Measurements from ENCODE around the gene CNTN4.
A peak's percentile ranks its signal among the peaks of the same experiment; 100 is the strongest.

The CNTN4 gene

DNA sequence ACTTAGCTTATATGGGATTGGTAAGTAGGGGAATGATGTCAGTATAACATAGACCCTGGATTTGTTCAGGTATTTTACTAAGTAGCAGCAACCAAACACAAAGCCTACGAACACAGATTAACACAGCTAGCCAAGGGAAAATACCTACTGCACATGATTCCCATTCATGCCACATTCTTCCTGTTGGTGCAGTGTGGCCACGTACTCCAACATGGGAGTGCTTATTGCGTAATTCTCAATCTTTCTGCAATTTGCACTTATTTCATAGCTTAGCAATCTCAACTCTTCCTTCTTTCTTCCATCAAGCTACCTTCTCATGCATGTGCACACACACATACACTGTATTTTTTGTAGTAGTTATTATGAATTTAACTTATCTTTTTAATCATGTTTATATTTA lies 824.7 kb downstream of the CNTN4 start:
- Mint-ChIP-seq H3K4me3 (no peak overlapping the region), H3K27me3 (no peaks in the 10 kb centered on the region), H3K27ac (no peak overlapping the region), H3K4me1 (no peaks in the 10 kb centered on the region), H3K9me3 (no peaks in the 10 kb centered on the region)
- ATAC-seq = no peak
- DNase-seq = no peak

DNA sequence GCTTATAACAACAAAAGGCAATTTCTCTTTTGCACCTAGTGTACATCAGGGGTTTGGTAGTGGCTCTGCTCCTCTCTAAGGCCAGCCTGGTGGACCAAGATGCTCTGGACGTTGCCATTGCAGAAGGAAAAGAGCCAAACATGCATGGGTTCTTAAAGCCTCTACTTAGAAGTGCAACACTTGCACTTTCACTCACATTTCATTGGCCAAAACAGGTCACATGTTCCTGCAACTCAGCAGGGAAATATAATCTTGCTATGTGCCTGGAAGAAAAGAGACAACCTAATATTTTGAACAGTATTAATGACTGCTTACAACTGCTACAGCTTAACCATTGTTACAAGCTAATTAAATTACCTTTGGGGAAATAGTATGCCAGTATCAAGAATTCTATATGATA lies 828.6 kb downstream of the CNTN4 start:
- Mint-ChIP-seq H3K4me3 (no peak overlapping the region), H3K27ac (no peak overlapping the region), H3K4me1 (no peaks in the 10 kb centered on the region), H3K9me3 (no peaks in the 10 kb centered on the region), H3K27me3 (no peaks in the 10 kb centered on the region)
- DNase-seq (no peak), ATAC-seq (no peak)

DNA sequence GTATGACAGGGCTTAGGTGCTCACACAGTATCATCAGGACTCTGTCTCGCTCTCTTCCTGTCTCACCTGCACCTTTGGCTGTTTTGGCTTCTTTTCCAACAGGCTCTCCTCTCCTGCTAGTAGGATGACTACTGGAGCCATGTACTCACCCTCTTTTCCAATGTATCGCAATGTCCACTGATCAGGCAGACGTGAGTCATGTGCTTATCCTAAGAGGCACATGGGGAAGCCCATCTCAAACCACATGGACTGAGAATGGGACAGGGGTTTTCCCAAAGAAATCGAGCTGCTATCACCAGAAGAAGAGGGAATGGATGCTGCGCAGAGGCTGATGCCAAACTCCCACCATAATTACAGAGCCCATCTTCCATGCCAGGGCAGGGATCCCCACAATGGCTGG lies 830.9 kb downstream of the CNTN4 start:
- Mint-ChIP-seq H3K4me3 (no peak overlapping the region), H3K9me3 (no peaks in the 10 kb centered on the region), H3K27ac (no peak overlapping the region), H3K27me3 (no peaks in the 10 kb centered on the region), H3K4me1 (no peaks in the 10 kb centered on the region)
- ATAC-seq = no peak
- no peak for DNase-seq

GRCh38 chr3:2931265-2931664 lies 832.6 kb downstream of the CNTN4 start:
- no peaks in the 10 kb centered on the region for H3K4me1 Mint-ChIP-seq
- H3K27ac Mint-ChIP-seq = no peak overlapping the region
- H3K27me3 Mint-ChIP-seq = no peaks in the 10 kb centered on the region
- DNase-seq = no peak
- no peak for ATAC-seq
- no peaks in the 10 kb centered on the region for H3K9me3 Mint-ChIP-seq
- no peak overlapping the region for H3K4me3 Mint-ChIP-seq

DNA sequence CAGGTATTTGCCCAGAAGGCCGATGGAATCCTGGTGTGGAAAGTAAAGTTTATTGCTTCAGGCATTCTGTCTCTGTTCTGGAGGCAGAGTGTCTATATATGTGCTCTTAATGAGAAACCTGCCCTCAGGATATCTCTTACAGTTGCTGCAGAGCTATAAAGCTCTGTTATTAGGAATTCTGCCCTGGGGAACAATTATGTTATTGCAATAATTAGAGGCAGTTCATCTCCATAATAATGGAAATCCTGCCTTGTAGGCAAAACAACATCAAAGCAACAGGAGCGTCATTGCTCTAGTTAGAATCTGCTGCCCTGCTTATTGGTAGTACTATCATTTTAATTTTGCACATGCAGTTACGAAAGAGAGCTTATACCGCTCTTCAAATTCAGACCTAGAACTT lies 835.9 kb downstream of the CNTN4 start:
- Mint-ChIP-seq H3K4me3 (no peak overlapping the region), H3K27me3 (peaks cover 11% of the 10 kb centered on the region), H3K4me1 (no peaks in the 10 kb centered on the region), H3K27ac (no peak overlapping the region), H3K9me3 (no peaks in the 10 kb centered on the region)
- ATAC-seq (no peak), DNase-seq (no peak)

DNA sequence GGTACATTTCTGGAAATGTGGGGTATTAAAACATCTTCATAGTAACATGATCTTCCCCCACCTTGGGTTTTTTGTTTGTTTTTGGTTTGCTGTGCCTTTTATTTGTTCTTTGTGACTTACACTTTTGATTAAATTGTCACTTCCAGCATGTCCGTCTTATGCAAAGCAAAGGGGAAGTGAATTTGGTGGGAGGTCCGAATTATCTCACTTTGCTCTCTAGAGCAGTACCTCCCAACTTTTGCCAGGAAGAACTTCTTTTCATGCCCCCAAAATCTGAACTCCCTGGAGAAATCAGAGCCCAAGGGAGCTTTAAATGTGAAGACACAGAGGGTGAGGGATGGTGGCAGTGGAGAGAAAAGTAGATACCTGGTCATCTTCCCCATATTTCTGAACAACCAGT lies 838.4 kb downstream of the CNTN4 start:
- ATAC-seq = no peak
- no peak for DNase-seq
- Mint-ChIP-seq H3K4me1 (no peaks in the 10 kb centered on the region), H3K9me3 (no peaks in the 10 kb centered on the region), H3K27me3 (peaks cover 26% of the 10 kb centered on the region), H3K27ac (no peak overlapping the region), H3K4me3 (no peak overlapping the region)

DNA sequence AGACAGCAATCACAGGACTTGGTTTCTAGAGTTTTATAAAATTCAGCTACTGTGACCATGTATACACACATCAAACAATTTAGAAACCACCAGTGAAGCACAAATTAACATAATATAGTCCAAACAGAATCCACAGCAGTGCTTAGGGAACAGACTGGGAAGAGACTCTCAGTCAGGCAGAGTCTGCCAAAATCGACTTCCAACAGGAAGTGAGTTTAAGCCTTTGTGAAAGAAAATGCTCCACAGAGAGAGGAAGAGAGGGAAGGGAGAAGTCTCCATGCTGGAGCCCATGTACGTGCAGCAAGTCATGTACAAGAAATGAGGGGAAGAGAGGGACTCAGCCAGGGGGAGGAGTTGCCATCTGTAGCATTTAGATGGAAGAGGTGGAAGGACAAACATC lies 838.9 kb downstream of the CNTN4 start:
- ATAC-seq = no peak
- Mint-ChIP-seq H3K27me3 (peaks cover 27% of the 10 kb centered on the region), H3K4me3 (no peak overlapping the region), H3K4me1 (no peaks in the 10 kb centered on the region), H3K27ac (peak overlapping the region in 1 of 2 donors; percentile 2), H3K9me3 (no peaks in the 10 kb centered on the region)
- DNase-seq = no peak

DNA sequence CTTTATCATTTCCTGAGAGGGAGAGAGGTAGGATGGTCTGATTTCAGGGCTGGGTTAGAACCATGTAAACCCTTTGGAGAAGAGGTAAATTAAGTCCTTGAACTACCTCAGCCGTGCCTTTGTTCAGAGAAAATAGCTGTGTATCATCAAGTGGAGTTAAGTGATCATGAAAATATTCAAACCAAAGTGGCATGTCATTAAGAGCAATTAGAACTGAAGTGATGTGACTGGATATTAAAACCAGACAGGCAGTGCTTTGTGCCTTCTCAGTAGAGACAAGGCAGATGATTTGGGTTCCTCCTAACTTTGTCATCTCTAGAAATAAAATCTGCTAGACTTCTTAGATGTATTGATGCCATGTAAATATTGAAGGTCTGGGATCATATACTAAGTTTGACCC lies 840.0 kb downstream of the CNTN4 start:
- ATAC-seq (no peak), DNase-seq (no peak)
- H3K9me3 Mint-ChIP-seq = no peaks in the 10 kb centered on the region
- no peak overlapping the region for H3K4me3 Mint-ChIP-seq
- no peak overlapping the region for H3K27ac Mint-ChIP-seq
- H3K4me1 Mint-ChIP-seq = no peaks in the 10 kb centered on the region
- H3K27me3 Mint-ChIP-seq = peaks cover 27% of the 10 kb centered on the region

DNA sequence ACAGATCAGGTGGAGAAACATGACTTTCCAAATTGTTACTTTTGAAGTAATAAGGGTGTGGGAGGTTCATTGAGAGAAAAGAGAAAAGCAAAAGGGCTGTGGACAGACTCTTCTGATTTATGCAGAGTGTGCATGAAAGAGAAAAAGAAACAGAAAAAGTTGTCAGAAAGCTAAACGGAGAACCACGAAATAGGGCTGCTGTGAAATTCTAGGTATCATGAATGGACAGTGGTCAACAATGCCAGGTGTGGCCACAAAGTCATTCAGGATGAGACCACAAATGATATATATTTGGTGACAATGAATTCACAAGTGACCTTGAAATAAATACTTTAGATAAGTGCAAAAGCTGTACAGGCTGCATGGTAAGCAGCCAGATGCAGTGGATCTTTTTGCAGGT lies 841.4 kb downstream of the CNTN4 start:
- ATAC-seq = no peak
- H3K27ac Mint-ChIP-seq = no peak overlapping the region
- H3K9me3 Mint-ChIP-seq = no peaks in the 10 kb centered on the region

GRCh38 chr3:2944628-2945027 lies 846.0 kb downstream of the CNTN4 start:
- Mint-ChIP-seq H3K9me3 (no peaks in the 10 kb centered on the region), H3K27me3 (peaks cover 22% of the 10 kb centered on the region), H3K4me3 (no peak overlapping the region), H3K4me1 (no peaks in the 10 kb centered on the region), H3K27ac (no peak overlapping the region)
- DNase-seq = no peak
- no peak for ATAC-seq

More for the DNA sequence above, 841.4 kb downstream of the CNTN4 start:
- H3K4me3 Mint-ChIP-seq = no peak overlapping the region
- no peaks in the 10 kb centered on the region for H3K4me1 Mint-ChIP-seq
- no peak for DNase-seq
- H3K27me3 Mint-ChIP-seq = peaks cover 27% of the 10 kb centered on the region

DNA sequence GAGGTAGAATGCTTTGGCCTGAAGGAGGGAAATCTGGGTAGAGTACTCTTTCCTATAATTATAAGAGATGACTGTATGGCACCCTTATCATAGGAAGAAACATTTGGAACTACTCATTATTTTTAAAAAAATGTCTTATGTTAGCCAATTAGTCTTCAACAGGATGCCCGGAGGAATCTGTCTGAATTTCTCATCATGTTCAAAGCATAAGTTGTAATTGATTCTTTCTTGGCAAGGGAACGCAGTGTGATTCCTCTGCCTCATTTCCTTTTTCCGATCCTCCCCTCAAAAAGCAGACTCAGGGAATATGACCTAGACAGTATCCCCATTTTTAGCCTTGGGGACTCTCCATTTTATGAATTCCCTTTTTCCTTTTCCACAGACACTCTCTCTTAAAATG lies 846.5 kb downstream of the CNTN4 start:
- DNase-seq (no peak), ATAC-seq (no peak)
- H3K9me3 Mint-ChIP-seq = no peaks in the 10 kb centered on the region
- peaks cover 21% of the 10 kb centered on the region for H3K27me3 Mint-ChIP-seq
- H3K4me1 Mint-ChIP-seq = no peaks in the 10 kb centered on the region
- no peak overlapping the region for H3K27ac Mint-ChIP-seq
- H3K4me3 Mint-ChIP-seq = no peak overlapping the region

GRCh38 chr3:2947536-2947935 lies 848.9 kb downstream of the CNTN4 start:
- ATAC-seq (no peak), DNase-seq (no peak)
- no peak overlapping the region for H3K4me3 Mint-ChIP-seq
- peaks cover 8% of the 10 kb centered on the region for H3K27me3 Mint-ChIP-seq
- no peaks in the 10 kb centered on the region for H3K4me1 Mint-ChIP-seq
- no peak overlapping the region for H3K27ac Mint-ChIP-seq
- no peaks in the 10 kb centered on the region for H3K9me3 Mint-ChIP-seq

DNA sequence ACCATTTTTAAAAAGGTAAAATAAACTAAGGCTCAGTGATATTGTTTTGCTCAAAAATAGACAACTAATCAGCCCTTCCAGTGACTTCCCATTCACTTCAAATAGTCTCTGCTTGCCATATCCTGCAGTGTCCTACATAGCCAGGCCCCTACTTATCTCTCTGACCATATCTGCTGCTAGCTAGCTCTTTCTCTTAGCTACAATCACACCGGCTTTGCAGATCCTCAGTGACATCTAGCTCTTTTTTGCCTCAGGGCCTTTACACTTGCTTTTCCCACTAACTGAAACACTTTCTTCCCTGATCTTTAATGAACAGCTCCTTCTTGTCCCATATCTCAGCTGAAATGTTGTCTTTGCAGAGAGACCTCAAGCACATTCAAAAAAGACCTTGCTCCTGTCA lies 850.2 kb downstream of the CNTN4 start:
- Mint-ChIP-seq H3K4me3 (no peak overlapping the region), H3K4me1 (no peaks in the 10 kb centered on the region), H3K27ac (no peak overlapping the region), H3K27me3 (peaks cover 8% of the 10 kb centered on the region), H3K9me3 (no peaks in the 10 kb centered on the region)
- no peak for ATAC-seq
- DNase-seq = no peak

DNA sequence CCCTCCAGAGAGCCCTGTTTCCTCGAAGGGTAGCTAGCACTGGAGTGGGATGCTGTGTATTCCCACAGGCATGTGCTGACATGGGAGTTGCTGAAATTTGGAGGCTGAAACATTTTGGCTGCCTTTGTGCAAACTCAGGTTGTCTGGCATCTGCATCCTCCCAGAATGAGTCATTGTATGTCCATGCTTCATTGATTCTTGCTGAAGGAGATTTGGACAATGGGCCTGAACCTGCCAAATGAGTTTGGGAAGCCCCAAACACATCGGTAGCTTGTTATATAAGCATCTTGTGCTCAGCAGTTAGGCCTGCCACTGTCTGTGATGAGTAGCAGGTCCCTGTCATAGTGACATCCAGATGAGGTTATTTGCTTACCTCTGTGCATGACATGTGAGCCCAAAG lies 851.5 kb downstream of the CNTN4 start:
- Mint-ChIP-seq H3K9me3 (no peaks in the 10 kb centered on the region), H3K27me3 (peaks cover 8% of the 10 kb centered on the region), H3K4me3 (no peak overlapping the region), H3K4me1 (no peaks in the 10 kb centered on the region), H3K27ac (no peak overlapping the region)
- ATAC-seq = no peak
- no peak for DNase-seq

GRCh38 chr3:2957115-2957514 lies 858.4 kb downstream of the CNTN4 start:
- Mint-ChIP-seq H3K4me3 (no peak overlapping the region), H3K27ac (no peak overlapping the region), H3K9me3 (no peaks in the 10 kb centered on the region), H3K27me3 (no peaks in the 10 kb centered on the region), H3K4me1 (no peaks in the 10 kb centered on the region)
- ATAC-seq (no peak), DNase-seq (no peak)

DNA sequence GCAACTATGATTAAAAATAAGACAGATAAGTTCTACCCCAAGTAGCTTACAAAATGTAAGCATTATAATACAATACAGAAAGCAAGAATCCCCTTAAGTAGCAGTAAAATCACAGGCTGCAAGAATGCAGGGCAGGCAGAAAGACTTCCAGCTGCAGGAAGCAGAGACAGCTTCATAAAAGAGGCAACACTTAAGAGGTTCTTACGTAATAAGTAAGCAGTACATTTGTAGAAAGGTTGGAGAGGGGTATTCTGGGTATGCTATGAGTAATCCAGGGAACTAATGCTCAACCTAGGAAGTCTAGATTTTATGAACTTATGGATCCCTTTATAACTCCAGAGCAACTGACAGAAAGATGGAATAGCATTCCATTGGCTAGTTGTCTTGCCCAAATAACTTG lies 859.9 kb downstream of the CNTN4 start:
- H3K9me3 Mint-ChIP-seq = no peaks in the 10 kb centered on the region
- H3K27me3 Mint-ChIP-seq = no peaks in the 10 kb centered on the region
- H3K4me3 Mint-ChIP-seq = no peak overlapping the region
- ATAC-seq (no peak), DNase-seq (no peak)
- no peaks in the 10 kb centered on the region for H3K4me1 Mint-ChIP-seq
- no peak overlapping the region for H3K27ac Mint-ChIP-seq

DNA sequence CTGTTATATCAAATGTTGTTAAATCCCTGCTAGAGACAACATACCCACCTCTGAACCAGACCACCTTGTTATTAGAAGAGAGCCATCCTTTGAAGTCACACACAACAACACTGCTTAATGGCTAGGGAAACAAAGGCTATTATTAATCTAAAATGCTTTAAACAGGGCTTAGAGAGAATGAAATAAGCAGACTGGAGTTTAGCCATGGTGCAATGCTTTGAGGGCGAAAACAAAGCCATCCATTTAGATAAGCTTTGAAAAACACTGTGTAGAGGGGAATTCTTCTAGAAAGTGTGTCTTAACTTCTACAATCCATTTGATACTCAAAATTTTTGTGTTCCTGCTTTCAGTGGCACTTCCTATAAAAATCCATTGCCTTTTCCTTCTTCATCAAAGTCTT lies 862.9 kb downstream of the CNTN4 start:
- no peaks in the 10 kb centered on the region for H3K4me1 Mint-ChIP-seq

DNA sequence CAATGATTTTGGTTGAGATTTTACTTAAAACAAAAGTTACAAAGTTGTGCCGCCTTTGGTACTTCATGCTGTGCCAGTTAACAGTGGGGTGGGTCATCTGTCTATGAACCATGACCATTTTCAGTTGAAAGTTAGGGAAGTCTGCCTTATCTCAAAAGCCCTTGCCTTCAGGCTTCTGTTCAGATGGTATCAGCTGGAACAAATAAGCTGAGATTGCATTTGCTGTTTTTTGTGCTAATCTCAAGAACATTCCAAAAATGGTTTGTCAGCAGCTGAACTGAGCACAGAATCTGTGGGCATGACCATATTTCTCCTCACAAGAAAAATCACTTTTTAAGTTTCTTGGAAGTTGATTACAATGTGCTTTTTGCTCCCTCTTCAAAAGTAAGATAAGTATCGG lies 869.2 kb downstream of the CNTN4 start:
- Mint-ChIP-seq H3K4me1 (no peaks in the 10 kb centered on the region), H3K27me3 (peaks cover 25% of the 10 kb centered on the region), H3K27ac (no peak overlapping the region), H3K4me3 (no peak overlapping the region), H3K9me3 (no peaks in the 10 kb centered on the region)
- DNase-seq = no peak
- no peak for ATAC-seq

More for the DNA sequence above, 862.9 kb downstream of the CNTN4 start:
- H3K27ac Mint-ChIP-seq = no peak overlapping the region
- no peak for ATAC-seq
- H3K4me3 Mint-ChIP-seq = no peak overlapping the region
- no peaks in the 10 kb centered on the region for H3K9me3 Mint-ChIP-seq
- no peak for DNase-seq
- peaks cover 9% of the 10 kb centered on the region for H3K27me3 Mint-ChIP-seq

Measured in stimulated activated naive CD8-positive, alpha-beta T cell treated with anti-CD3 and anti-CD28 coated beads, Interleukin-15, amount 100 ng/mL, for 72 hours (primary cell).